Endometrium (tissue), 2 donors: ENCODE measurements around the gene KRT78.

Source experiments
- FAIRE-seq: peaks from 2 replicates; lab custom pipeline; 2012; peaks lifted over from hg19 to GRCh38; lab: Jason Lieb, UNC
- donor health status: control.
- donor health status: control.

Gene KRT78

DNA sequence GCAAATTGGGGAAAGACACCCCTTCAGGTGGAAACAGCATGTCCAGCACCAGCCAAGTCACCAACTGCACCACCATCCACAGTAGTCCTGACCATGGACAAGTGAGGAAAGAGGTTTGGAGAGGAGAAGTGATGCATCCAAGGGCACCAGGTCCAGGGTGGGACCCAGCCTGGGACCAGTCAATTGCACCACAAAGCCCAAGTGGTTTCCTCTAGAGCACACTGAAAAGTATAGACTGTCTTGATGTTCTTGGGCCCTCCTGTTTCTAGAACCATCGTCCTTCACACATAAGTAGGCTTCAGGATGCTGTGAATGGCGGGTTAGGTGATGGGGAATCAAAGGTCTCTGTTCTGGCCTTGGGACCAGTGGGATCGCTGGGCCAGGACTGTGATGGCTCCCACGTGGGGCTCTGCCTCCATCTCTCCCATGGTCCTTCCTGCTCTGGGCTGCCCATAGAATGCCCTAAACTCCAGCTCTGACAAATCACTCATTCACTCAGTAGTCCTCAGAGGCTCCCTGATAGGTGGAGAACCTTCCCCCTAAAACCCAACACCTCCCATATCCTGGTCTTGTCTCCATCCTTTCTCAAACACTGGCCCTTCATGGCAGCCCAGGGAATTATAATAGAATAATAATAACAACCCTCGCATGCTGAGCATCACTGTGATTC, 23.9 kb downstream of the KRT78 start:
- FAIRE-seq: no peak

DNA sequence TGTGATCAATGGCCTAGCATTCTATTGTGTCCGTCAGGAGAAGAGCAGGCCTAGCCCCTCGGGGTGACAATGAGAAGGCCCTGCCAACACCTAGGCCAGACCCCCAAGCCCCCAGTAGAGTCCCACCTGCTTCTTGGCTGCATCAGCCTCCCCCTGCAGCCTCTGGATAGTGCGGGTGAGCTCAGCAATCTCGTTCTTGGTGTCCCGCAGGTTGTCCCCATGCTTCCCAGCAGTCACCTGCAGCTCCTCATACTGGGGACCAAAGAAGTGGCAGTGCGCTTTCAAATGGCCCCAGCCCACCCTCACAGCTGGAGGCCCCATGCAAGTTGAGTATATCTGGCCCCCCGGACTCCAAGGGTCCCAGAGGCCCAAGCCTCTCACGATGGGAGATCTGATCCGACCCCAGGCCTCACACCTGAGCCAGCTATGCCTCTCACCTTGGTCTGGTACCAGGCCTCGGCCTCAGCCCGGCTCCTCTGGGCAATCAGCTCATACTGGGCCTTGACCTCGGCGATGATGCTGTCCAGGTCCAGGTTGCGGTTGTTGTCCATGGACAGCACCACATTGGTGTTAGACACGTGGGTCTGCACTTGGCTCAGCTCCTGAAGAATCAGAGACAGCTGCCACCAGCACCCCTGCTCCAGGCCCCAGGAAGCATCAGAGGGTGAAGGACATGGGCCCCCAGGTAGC, 24.9 kb downstream of the KRT78 start:
- FAIRE-seq: no peak

DNA sequence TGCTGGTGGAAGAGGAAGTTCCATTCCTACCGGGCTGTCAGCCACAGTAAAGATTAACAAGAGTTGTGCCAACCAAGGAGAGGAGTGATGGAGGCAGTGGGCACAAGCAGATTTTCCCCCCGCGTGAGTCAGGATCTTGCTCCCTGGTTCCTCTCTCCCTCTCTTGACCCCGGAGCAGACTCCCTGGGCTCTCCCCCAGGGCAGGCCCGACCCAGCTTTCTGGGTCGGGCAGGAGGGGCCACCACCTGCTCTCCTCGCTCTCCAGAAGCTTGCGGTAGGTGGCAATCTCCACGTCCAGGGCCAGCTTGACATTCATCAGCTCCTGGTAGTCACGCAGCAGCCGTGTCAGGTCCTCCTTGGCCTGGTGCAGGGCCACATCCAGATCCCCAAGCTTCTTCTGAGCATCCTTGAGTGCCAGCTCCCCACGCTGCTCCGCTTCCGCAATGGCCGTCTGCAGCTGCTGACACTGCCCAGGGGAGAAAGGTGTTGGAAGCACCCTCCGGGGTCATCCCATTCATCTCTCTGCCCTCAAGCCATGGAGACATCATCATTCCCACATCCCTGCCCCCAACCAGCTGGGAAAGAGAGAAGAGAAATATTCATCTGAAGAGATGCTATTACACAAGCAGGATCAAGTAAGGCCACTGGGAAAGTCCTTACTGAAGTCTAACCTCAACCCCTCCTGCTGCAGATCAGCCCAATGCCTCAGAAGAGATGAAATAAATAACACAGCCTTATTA, 25.9 kb downstream of the KRT78 start:
- FAIRE-seq: no peak

DNA sequence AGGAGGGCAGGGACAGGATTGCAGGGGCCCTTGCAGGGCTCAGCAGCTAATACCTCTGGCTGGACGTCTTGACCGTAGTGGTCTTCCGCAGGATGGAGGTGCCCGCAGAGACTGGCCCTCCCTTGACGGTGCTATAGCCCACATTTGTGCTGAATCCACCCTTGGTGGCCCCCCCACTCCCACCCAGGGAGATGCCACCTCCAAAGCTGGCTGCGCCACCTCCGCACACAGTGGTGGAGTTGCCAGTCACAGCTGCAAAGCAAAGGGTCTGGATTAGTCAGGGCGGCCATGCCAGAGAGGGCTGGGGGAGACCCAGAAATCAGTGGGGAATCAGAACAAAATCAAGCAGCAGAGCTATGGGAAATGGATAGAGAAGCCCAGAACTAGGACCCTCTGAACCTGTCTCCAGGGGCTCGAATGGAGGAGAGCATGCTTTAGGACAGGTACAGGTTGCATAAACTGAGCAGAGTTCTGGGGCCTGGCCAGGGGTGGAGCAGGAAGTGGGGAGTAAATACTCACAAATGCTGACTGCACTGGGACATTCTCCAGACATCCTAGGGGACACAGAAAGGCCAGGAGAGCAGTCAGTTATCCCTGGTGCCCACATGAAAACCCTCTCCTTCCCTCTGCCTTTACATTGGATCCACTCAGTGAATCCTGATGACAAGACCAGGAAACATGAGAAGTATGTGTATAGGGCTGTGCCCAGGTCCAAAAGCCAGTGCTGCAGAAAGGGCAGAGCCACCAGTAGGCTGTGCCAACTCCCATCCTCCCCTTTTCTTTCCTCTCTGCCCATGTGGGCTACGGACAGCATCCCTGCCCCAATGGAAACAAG, 26.8 kb downstream of the KRT78 start:
- no peak for FAIRE-seq

DNA sequence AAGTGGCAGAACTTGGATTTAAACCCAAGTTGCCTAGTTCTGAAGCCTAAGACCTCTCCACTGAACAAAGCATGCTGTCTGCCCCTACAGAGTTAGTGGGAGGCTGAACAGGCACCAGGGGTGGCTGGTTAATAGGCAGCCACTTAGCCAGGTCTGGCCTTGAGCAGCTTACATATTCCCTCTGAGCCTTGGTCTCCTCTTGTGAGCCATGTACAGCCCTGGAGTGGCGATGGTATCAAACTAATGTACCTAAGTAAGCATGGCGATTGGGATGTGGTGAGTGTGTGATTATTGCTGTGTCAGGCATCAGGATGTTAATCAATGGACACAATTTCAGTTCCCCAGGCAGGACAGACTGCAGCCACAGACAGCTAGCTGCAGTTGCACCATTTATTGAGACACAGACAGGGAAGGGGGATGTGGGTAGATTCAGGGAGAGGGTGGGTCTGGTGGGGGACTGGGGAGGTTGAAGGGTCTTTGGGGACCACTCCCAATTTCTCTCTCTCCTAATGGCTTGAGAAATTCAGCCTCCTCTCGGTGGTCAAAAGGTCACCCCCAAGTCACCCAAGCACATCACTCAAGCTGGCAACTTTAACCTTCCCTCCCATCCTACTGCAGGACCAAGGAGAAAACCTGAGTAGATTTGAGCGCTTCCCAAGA, 27.6 kb downstream of the KRT78 start:
- FAIRE-seq: no peak

DNA sequence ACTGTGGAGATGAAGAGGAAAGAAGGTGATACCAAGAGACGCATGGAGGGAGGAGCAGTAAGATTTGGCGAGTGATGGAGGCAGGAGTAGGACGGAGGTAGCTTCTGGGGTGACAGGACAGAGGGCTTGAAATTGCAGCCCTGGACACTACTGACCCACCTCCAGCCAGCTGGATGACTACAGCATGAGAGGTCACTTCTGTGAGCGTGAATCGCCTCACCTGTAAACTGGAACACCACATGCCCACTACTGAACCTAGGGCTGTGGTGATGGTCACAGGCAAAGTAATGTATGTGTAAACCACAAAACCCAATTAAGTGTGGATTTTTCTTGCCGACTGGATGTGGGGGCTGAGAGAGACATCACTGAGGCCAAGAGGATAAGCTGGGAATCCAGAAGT, 28.3 kb downstream of the KRT78 start:
- no peak for FAIRE-seq

DNA sequence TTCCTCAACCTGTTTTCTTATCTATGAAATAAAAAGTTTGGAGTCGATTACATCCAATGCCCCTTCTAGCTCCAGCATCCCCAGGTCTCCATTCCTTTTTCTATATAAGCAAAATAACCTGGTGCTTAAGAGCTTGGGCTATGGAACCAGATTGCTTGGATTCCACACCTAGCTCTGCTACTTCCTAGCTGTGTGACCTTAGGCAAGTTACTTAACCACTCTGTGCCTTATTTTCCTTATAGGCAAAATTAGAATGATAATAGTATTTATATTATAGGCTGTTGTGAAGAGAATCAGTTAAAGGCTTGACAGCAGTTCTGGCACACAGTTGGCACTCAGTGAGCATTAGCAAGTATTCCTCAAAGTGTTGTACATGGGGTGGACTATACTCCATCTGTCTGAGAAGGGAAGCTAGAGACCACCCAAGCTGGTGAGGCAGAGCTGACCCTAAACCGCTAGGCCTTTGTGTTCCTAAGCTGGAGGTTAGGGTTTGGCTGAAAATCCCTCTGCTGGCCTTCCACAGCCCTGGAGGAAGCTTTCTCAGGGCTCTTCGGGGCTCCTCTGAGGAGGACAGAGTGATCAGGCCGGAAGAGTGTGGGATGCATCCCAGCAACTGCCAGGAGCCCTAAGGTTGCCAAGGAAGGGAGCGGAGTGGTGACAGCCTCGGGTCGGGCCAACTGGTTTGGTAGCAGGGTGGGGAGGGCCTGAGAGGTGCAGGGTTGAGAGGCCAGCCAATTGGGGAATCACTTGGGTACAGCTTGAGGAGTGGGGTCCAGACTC, 28.9 kb downstream of the KRT78 start:
- FAIRE-seq: no peak

DNA sequence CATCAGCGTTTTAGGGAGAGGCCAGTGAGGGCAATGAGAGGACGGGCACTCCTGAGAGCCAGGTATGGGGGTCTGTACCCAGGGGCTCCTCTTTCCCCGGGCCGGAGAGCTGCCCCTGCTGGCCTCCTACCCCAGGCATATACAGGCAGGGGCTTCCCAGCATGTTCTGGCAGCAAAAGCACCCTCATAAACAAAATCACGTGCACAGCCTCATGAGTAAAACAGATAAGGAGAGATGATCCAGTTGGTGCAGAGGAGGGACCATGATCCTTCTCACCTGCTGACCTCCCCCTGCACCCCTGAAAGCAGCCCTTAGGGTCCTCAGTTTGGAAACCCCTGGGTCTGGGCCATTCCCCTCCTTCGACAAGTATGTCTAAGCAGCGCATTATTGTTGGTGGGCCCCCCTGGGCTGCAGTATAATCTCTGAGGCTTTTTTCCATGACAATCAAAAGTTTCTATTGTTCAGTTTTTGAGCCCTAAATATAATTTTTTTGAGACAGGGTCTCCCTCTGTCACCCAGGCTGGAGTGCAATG, 29.8 kb downstream of the KRT78 start:
- no peak for FAIRE-seq

DNA sequence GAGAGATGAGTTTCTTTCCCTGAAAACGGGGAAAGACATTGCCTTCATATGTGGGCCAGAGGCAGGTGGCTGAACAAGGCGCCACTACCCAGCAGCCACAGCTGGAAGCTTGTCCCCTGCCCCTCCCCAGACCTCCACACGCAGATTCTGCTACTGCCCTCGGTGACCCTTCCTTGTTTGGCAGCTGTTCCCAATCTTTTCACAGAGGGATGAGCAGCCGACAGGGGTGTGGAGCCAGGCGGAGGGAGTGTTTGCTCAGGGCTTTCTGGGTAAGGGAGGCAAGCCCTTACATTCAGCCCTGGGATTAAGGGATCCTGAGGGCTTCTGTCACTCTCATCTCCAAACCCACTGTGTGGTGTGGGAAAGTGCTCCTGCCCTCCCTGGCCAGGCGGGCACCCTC, 30.4 kb downstream of the KRT78 start:
- no peak for FAIRE-seq

DNA sequence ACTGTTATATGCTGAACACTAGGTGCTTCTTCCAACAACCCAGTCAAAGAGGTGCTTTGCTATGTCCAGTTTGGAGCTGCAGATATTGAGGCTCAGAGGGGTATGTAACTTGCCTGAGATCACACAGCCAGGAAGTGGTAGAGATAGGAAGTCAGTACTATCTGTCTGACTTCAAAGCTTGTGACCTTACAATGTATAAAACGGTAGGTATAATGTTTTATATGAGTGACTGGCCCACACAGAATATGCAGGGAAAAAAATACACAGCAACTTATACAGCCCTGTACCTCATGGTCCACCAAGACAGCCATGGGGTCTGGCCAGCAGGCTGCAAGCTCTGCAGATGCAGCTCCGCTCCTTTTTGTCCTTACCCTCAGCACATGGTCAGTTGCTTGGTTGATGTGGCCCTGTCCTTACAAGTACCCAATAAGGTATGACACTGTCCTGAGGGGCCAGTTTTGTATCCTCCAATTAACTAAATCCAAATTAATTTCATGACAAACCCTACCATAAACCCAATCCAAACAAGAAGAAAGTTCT, 31.0 kb downstream of the KRT78 start:
- no peak for FAIRE-seq

DNA sequence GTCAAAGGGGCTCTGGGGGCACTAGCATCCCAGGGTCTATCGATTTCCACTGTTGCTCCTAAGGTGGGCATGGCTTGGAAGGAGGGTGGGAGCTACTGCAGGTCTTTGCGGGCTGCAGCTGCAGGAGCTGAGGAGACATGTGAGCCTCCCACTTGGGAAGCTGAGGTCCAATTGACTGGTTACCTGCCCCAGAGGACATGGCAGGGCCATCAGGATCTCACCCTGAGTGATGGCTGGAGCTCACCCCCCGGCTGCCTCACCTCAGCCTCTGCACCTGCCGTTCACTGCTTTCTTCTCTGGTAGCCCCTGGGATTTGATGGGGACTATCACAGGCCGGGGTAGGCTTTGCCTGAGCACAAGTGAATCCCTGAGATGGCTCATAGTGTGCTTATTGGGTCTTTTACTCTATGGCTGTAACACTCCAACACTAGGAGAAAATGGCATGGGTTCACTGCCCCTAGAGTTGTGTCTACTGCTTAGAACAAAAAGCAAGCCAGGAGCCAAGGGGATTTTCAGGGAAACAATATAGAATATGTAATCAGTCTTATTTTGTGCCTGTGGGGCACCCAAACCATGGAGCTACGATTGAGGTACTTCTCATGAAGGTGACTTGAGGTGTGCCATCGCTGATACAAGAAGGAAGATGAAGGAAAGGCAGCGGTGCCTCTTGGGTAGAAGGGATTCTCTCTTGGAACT, 31.6 kb downstream of the KRT78 start:
- no peak for FAIRE-seq

DNA sequence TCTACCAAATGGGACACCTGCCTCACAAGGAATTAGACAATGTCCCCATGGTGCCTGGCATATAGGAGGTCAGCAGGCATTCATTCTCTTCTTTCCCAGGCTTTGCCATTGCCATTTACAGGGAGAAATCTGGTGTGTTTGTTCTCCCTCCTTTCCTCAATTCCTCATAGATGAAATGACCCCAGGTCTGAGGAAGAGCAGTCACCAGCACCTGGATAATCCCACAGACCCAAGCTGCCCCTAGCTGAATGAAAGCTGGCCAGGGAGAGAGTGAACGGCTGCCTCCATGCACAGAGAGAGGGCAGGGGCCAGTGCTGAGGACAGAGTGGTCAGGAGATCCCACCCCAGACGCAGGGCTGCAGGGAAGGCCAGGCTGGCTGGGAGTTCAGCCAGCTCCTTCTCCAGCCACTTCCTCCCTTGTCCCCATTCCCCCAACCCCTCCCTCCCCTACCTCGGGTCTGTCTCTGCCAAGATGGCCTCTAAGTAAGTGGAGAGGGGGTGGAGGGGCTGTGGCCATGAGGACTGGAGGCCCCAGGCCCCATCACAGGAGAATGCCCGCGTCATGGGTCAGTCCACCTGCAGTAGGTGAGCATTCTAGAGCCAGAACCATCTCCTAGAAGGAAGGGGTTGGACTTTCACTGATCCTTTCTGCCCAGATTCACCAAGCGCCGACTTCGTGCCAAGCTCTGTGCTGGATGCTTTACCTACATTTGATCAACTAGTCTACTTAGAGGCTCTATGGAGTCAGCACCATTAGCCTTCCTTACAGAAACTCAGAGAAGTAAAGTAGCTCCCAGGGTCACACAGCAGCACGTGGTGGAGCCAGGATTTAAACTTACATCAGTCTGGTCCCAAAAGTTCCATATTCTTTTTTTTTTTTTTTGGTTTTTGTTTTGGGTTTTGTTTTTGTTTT, 32.9 kb downstream of the KRT78 start:
- no peak for FAIRE-seq

DNA sequence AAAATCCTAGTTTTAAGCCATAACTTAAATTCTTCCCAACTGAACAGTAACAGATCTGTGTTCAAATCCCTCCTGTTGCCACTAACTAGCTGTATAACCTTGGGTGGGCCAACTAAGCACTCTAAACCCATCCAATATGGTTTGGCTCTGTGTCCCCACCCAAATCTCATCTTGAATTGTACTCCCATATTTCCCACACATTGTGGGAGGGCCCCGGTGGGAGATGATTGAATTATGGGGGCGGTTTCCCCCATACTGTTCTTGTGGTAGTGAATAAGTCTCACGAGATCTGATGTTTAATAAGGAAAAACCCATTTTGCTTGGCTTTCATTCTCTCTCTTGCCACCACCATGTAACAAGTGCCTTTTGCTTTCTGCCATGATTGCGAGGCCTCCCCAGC, 33.6 kb downstream of the KRT78 start:
- no peak for FAIRE-seq

DNA sequence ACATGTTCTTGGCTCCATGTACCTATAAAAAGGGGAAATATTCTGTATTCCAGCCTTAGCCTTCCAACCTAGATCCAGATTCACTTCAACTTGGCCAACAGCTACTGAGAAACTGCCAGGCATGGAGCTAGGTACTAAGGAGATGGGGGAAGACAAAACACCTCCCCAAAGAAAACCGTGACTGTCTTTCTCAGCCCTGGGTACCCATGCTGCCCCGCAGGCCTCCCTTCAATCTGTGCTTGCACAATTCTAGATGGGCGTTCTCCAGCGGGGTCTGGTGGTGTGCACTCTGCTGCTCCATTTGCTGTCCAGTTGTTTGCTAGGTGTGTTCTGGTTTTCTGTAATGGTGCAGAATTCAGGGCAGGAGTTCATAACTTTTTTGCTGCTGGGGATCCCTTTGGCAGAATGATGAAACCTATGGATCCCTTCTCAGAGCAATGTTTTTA, 34.1 kb downstream of the KRT78 start:
- no peak for FAIRE-seq

DNA sequence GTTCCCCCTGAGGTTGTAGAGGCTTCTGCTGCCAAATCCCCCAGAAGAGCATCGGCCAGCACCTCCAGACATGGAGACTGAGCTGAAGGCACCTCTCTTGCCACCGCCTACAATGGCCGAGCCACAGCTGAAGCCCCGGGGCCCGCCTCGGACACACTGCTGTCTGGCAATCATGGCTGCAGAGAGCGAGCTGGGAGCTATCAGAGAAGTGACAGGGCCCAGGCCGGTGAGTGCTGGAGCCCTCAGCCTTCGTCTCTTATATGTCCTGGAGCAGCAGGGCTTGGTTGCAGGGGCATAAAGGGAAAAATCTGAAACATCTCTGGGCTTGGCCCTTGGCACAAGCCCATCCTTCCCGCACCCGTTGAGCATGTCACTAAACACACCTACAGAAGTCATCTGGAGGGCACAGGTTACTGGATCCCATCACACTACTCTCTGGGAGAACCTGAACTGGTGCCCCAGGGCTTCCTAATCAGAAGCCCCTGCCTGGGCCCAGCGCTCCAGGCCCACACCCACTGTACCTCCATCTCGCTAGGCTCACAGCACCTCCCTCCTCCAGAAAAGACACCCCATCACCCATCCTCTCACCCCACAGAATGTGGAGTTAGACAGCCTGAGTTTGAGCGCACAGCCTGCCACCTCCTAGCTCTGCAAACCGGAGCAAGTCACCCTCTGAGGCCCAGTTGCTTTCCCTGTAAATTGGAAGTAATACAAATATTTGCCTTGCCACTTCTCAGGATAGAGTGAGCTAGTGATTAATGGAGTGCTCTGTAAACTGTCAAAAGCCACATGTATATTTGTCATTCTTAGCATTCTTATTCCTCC, 34.7 kb downstream of the KRT78 start, which contains the start of gene KRT4:
KRT4 (minus strand) TSS at position 232 of the 825 bp plus-strand sequence; CDS start at position 174, 58 bp downstream.
- FAIRE-seq: no peak

DNA sequence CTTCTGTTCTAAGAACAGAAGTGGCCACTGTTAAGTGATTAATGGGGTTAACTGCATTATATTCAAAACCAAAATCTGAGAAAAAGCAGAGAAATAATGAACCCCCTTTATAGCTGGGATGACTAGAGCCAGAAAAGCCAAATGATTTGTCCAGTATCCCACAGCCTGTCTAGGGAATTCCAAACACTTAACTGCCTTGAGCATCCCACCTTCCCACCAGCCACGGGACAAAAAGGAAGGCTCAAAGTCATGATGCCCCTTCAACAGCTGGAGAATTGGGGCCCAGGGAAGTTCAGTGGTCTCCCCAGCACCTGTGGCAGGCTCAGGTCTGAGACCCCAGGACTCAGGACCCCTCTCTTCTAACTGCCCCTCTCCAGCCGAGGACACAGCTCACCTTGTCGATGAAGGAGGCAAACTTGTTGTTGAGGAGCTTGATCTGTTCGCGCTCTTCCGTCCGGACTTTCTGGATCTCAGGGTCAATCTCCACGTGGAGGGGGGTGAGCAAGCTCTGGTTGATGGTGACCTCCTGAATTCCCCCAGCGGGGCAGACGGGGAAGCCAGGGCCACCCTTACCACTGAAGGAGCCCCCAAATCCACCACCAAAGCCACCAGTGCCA, 35.5 kb downstream of the KRT78 start:
- FAIRE-seq: no peak

DNA sequence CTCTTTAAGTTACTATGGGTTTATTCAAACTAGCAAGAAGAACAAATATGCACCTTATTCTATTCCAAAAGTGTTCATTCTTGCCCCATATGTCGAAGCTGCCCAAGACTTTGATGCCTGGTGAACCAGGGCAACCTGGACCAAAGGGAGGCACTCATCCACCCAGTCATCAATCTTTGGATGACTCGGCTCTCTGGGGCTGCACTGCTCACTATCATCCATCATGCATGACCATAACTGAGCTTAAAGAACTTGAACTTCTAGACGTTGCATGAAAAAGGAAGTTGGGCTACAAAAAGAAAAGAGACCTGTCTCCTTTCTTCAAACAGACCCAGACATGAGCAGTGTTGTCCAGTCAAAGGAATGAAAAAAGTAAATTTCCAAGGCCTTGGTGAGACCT, 36.0 kb downstream of the KRT78 start:
- FAIRE-seq: no peak
